Smooth muscle cell of the brain vasculature (primary cell): ENCODE data around the gene MAP3K21.
A peak's percentile ranks its signal among the peaks of the same experiment; 100 is the strongest.

Experiments
- DNase-seq: peaks from one replicate; pipeline ENCODE4 v3.0.0-alpha.2; 2012; ENCODE audit warnings: low read depth, low spot score

Gene MAP3K21

DNA sequence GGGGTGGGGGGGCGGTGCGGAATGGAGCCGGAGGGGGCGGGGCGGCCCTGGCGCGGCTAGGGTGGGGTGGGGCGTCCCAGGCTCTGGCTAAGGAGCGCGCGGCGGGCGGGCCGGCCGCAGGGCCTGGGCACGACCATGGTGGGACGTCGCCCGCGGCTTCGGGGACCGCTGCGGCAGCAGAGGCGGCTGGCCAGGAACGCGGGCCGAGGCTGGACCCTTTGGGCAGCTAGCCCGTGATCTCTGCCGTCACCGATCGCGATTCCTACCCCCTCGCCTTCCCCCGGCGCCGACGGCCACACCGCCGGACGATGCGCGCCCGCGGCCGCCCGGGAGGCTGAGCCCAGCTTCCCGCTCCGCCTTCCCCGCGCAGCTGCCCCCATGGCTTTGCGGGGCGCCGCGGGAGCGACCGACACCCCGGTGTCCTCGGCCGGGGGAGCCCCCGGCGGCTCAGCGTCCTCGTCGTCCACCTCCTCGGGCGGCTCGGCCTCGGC is at the start of gene MAP3K21:
Gene MAP3K21 (plus strand): TSS at position 74 of the 491 bp plus-strand sequence. CDS start 305 bp downstream, at position 379.
- no peak for DNase-seq

GRCh38 chr1:233278631-233279030 is 48.9 kb upstream of the MAP3K21 start:
- no peak for DNase-seq

DNA sequence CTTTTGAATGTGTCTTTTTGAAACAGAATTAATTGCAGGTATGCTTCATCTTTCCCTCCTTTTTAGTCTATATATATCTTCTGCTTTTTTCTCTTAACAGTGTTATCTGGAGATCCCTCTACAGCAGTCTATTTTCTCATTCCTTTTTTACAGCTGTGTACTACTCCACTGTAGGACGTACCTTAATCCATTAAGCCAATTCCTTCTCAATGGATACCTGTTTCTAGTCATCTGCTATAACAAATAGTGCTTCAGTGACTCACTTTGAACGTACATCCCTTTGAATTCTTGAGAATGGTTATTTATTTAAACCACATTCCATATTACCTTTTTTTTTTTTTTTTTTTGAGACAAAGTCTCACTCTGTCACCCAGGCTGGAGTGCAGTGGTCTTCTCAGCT is 47.6 kb upstream of the MAP3K21 start:
- no peak for DNase-seq

DNA sequence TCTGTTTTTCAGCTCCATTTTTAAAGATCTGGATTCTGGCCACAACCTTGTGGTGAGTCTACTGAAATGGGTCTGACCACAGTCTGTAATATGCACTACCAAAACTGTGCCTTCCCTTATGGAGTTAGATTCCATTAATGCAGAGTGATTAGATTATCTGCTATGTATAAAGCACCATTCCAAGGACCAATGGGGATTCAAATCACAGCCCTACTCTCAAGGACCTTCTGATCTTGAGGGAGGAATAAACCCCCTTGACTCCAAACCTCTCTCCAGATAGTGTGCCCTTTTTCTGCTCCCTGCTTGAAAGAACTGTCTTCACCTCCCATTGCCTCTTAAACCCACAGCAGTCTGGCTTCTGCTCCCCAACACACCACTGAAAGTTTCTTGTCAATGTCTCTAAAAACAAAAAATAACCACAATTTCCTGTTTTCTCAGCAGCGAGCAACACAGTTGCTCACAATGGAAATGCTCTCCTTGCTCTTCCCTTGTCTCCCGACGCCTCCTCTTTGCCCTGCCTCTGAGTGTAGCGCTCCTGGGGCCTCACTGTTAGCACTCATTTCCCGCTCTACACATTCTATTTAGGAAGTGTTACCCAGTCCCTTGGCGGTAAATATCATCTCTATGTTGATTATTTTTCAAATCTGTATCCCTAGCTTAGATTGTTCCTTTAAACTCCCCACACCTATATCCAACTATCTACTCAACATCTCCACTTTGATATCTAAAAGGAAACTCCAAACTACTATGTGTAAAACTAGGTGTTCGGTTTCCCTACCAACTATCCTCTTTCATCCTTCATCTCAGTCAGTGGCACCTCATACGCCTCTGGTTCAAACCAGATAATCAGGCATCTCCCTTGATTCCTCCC is 45.6 kb upstream of the MAP3K21 start:
- DNase-seq, result peak; percentile 31

DNA sequence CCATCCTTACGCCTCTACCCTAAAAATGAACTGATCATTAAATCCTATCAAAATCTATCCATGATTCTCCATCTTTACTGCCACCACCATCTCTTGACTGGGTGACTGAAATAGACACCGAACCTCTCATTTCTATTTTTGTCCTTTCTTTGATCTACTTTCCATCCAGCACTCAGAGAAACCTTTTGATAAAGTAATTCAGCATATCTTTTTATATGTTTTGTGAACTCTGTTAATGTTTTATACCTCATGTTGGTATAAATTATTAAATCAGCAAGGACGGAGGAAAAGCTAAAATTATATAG is 45.0 kb upstream of the MAP3K21 start:
- no peak for DNase-seq

- DNase-seq, result no peak
Observed at GRCh38 chr1:233289676-233290075, 37.8 kb upstream of the MAP3K21 start.

DNA sequence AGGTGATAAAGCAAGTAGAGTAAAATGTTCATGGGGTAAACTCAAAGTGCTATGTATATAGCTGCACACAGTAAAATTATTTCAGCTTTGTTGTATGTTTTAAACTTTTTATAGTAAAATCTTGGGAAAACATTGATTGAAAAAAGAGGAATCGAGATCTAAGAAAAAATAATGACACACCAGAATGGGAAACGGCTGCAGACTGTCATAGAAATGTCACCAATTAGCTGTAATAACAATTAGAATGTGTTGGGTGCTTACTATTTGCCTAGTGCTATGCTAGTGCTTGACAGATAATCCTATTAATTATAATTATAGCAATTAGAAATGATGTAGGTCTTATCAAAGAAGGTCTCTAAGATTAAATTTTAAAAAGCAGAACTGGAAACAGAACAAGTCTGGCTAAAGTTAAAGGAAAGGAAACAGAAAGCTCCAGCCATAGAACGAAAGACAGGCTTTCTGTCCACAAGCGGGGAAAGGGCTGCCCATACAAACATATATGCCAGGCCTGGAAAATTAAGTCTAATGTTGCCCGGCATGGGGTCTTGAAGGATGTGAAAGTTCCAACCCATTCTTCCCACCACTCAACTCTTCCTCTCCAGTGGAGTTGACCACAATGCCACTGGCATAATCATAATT is 37.0 kb upstream of the MAP3K21 start:
- no peak for DNase-seq

GRCh38 chr1:233293556-233294446 is 33.7 kb upstream of the MAP3K21 start:
- no peak for DNase-seq

DNA sequence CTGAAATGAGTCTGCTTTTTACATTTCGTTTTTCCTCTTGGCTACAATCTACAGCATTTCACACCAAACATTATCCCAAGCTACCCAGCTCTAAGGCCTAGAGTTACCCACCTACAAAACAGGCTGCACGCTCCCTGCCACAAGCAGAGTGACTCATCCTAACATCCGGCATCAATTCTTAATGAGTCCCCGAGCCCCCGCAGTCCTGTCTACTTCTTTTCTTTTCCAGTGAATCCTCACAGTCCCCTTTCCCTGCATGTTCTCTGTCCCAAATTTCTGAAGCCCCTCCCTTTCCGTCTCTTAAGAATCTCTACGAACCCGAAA is 32.6 kb upstream of the MAP3K21 start:
- no peak for DNase-seq

DNA sequence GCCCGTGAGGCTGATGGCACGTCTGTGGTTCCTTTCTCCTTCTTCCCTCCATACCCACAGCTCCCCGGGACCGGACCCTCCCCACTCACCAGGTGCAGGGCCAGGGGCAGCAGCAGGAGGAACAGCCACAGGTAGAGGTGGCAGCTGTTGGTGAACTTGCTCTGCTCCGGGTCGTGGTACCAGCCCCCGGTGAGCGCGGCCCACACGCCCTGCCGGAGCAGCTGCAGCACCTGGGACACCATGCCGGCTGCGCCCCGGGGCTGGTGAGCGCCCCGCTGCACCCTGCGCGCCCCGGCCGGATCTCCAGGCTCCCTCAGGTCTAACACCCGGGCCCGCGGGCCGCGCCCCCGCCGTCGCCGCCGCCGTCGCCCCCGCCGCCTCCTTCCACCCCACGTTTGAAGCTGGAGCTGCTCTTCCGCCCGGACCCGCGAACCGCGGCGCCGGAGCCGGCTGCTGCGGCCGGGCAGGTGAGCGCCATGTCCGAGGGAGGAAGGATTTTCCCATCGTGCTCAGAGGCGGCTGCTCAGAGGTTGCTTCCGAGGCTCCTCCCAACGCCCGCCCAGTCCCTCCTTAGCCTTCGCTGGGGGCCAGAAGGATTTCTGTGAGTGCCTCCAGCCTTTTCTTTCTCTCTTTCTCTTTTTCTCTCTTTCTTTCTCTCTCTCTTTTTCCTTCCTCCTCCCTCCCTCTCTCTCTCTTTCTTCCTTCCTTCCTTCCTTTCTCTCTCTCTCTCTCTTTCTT is 32.1 kb upstream of the MAP3K21 start, which contains the start of gene PCNX2:
Gene PCNX2 (minus strand): TSS at position 489 of the 738 bp plus-strand sequence. CDS start 247 bp downstream, at position 242.
- DNase-seq, result no peak

- DNase-seq, result no peak
Observed at GRCh38 chr1:233295975-233296322, 31.6 kb upstream of the MAP3K21 start.

GRCh38 chr1:233299450-233299849 is 28.1 kb upstream of the MAP3K21 start:
- DNase-seq, result no peak

DNA sequence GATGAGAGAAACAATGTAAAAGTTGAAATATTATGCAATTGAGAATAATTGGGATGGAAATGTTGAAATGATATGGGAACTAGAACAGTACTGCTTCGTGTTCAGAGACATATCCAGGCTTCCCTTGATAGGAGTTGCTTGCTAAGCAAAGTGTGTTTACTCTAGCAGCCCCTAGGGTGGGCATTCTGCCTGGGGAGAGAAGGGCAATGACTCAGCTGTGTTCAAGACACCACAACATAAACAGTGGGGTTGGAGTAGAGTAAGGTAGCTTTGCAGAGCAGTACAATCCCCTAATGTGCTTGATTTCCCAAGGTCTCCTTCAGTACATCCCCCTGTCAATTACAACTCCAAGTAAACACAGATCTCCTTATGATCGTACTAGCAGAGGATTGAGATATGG is 27.2 kb upstream of the MAP3K21 start:
- DNase-seq, result no peak

DNA sequence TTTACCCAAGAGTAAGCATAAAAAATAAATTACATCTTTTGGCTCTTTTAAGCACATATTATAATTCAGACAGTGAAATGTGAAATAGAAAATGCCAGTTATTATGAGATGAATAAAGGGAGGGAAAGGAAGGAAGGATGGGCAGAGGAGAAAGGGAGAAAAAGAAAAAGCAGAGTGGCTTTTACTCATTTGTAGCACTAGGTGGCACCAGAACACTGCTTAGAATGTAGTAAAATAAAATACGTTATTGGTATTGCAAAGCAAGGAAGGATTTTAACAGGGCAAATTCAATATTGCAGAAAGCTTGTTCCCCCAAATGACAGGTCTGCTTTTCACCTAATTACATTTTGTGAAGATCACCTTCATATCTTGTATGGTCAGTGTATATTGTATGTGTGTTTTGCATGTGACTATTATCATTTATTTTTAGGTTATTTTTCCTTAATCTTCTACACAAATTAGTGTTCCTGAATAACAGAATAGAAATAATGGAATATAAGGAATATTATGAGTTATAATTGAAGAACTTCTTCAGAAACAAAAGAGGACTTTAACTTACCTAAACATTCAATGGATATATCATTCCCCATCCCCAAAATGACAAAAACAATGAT is 22.9 kb upstream of the MAP3K21 start:
- no peak for DNase-seq

DNA sequence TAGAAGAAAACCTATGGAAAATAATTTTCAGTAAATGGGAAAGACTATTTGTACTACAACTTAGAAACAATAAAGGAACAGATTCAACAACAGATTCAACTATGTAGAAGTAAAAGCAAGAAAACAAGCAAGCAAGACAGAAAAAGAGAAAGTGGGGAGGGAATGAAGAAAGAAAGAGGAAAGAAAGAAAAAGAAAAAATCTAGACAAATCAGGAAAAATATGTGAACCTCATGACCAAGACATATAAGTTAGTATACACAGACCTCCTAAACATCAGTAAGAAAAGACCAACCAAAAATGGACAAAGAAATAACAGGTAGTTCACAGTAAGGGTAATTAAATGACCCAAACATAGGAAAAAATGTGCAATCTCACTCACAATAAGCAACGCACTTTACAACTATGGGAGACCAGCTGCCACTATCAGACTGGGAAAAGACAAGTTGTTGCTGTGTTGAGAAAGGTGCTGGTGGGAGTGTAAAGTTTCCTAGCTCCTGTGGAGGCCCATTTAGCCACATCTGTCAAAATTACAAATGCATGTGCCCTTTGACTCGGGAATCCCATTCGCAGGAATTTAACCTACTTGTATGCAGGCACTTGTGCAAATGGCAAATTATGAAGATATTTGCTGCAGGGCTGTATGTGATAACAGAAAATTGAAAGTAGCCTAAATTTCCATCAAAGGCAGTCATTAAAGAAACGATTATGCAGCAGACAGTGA is 13.9 kb upstream of the MAP3K21 start:
- DNase-seq, result no peak

- DNase-seq, result no peak
Observed at GRCh38 chr1:233315718-233316301, 11.7 kb upstream of the MAP3K21 start.

DNA sequence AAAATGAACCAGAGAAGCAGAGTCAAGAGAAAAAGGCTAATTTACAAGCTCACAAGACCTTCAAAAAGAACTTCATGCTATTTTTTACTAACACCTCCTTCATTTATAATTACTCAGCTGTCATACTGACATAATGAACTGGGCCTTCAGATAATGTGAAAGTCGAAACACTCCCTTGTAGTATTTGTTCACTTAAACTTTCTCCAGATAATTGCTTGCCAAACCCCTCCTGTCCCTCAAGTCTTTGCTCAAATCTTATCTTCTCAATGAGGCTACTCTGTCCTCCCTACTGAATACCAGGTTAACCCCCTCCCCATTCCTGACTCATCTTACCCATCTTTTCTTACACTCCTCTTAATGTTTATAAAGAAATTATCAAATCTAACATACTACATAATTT is 11.1 kb upstream of the MAP3K21 start:
- no peak for DNase-seq

DNA sequence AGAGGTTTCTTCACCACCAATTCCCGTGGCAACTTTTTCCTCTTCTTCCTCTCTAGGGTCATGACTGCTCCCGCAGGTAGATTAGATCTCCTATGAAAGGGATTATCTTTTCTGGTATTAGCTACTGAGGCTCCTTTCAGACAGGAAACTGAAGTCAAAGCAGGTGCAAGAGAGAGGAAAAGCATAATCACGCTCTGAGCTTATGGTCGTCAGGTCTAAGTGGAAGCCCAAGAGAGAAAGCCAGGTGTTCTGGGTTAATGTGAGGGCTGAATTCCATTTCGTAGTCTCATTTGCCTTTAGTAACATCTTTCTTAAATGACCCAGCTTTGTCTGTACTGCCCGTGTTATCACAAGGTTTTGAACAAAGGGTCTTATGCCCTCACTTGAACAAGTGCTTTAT is 8.3 kb upstream of the MAP3K21 start:
- no peak for DNase-seq

DNA sequence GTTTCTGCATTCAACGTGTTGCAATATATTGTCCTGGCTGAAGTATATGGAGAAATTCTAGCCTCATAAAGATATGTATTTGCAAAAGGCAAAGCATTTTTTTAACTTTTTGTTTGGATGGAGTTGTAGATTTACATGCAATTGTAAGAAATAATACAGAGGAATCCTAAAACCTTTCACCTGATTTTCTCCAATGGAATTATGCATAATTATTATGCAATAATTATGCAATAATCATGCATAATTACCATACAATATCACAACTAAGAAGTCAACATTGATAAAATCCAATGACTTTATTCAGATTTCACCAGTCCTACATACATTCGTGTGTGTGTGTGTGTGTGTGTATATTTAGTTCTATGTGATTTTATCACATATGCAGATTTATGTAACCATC is 7.5 kb upstream of the MAP3K21 start:
- DNase-seq, result no peak

- no peak for DNase-seq
Observed at GRCh38 chr1:233323718-233324117, 3.8 kb upstream of the MAP3K21 start.
